K562 (cell line): ENCODE data around the gene PHACTR2. TPM values are rescaled to one million over a fixed set of nuclear protein-coding genes. Genes with fewer than 3 reads are reported as not detected.

Experiments
- CBFA2T3 ChIP-seq: fragments of 450-650 bp; IDR thresholded peaks from 2 replicates; pipeline ENCODE4 v1.6.1; 2017
- CGGBP1 ChIP-seq: fragments of 250-450 bp; sonication (Bioruptor Pico); IDR thresholded peaks from 2 replicates; pipeline ENCODE4 v1.9.0; 2021; ENCODE audit warnings: mild to moderate bottlenecking
- DDX20 ChIP-seq: fragments of 450-650 bp; IDR thresholded peaks from 2 replicates; pipeline ENCODE4 v1.6.1; 2016; ENCODE audit warnings: missing genetic modification characterization, low read depth, mild to moderate bottlenecking, missing compliant biosample characterization, moderate library complexity
- FOXO4 ChIP-seq: fragments of 450-650 bp; formaldehyde crosslinking; IDR thresholded peaks from 2 replicates; pipeline ENCODE4 v1.4.0; 2020; ENCODE audit warnings: mild to moderate bottlenecking, moderate library complexity
- GATA2 ChIP-seq: sonication (generic); formaldehyde crosslinking; IDR thresholded peaks from 2 replicates; pipeline ENCODE4 v1.4.0; 2020; ENCODE audit warnings: mild to moderate bottlenecking, missing genetic modification reagents
- GATAD2B ChIP-seq: fragments of 450-650 bp; IDR thresholded peaks from 2 replicates; pipeline ENCODE4 v1.6.1; 2017; ENCODE audit warnings: mild to moderate bottlenecking, borderline replicate concordance
- HBP1 ChIP-seq: fragments of 450-650 bp; formaldehyde crosslinking; IDR thresholded peaks from 2 replicates; pipeline ENCODE4 v1.4.0; 2022; ENCODE audit warnings: missing genetic modification characterization
- HDAC1 ChIP-seq, 2 experiments: fragments of 450-650 bp; IDR thresholded peaks; 2 replicates each; pipeline ENCODE4 v1.6.1; 2016 to 2017; ENCODE audit warnings: inconsistent platforms in 1 of 2, mild to moderate bottlenecking in 1 of 2, moderate library complexity in 1 of 2
- KAT7 ChIP-seq: sonication (generic); formaldehyde crosslinking; IDR thresholded peaks from 2 replicates; pipeline ENCODE4 v1.8.0; 2022; ENCODE audit warnings: missing genetic modification reagents, mild to moderate bottlenecking, borderline replicate concordance
- KLF16 ChIP-seq: IDR thresholded peaks from 2 replicates; pipeline ENCODE4 v1.6.1; 2016; ENCODE audit warnings: antibody characterized with exemption
- MBD1 ChIP-seq: fragments of 250-450 bp; sonication (Bioruptor Pico); IDR thresholded peaks from 2 replicates; pipeline ENCODE4 v1.8.0; 2022; ENCODE audit warnings: inconsistent platforms
- NFE2 ChIP-seq: IDR thresholded peaks from 2 replicates; pipeline ENCODE4 v1.6.1; 2014; ENCODE audit warnings: antibody characterized with exemption, low read depth
- PTRF ChIP-seq: fragments of 450-650 bp; IDR thresholded peaks from 2 replicates; pipeline ENCODE4 v1.6.1; 2016; ENCODE audit warnings: mild to moderate bottlenecking, missing genetic modification characterization, missing compliant biosample characterization
- TCFL5 ChIP-seq: fragments of 250-450 bp; sonication (Bioruptor Pico); conservative IDR thresholded peaks from 2 replicates; pipeline ENCODE4 v1.6.1; 2021; ENCODE audit warnings: mild to moderate bottlenecking, moderate library complexity, matching md5 sums
- THRB ChIP-seq: fragments of 450-650 bp; formaldehyde crosslinking; conservative IDR thresholded peaks from 2 replicates; pipeline ENCODE4 v1.4.0; 2022; ENCODE audit warnings: mild to moderate bottlenecking, missing genetic modification characterization
- ZKSCAN8 ChIP-seq: fragments of 200-800 bp; sonication (Bioruptor generic); IDR thresholded peaks from 2 replicates; pipeline ENCODE4 v1.6.1; 2016; ENCODE audit warnings: missing genetic modification characterization, missing compliant biosample characterization
- ZNF23 ChIP-seq: fragments of 250-450 bp; sonication (Bioruptor Pico); IDR thresholded peaks from 2 replicates; pipeline ENCODE4 v1.4.0; 2020; ENCODE audit warnings: mild to moderate bottlenecking
- ZNF311 ChIP-seq: fragments of 250-450 bp; sonication (Bioruptor Pico); IDR thresholded peaks from 2 replicates; pipeline ENCODE4 v1.4.0; 2020; ENCODE audit warnings: mild to moderate bottlenecking, moderate library complexity
- ZNF316 ChIP-seq: fragments of 450-650 bp; IDR thresholded peaks from 2 replicates; pipeline ENCODE4 v1.6.1; 2016
- ZNF395 ChIP-seq: fragments of 200-800 bp; sonication (Bioruptor generic); IDR thresholded peaks from 2 replicates; pipeline ENCODE4 v1.6.1; 2017; ENCODE audit warnings: missing genetic modification characterization, missing compliant biosample characterization
- polyA plus RNA-seq, 8 experiments: library from polyadenylated mRNA; depleted of rRNA in 4 of 8; stranded (reverse) in 5 of 8; unstranded in 3 of 8; fragments of >200 nt; fragmentation: Nextera tagmentation in 2 of 8; fragmentation: Illumina TruSeq in 1 of 8; extraction: Ambion mirVana in 2 of 8; extraction: Trizol in 1 of 8; gene quantifications; 2 replicates each; pipeline versions ENCODE4 v1.2.1 to v1.2.3, GENCODE V29; 2011 to 2014; ENCODE audit warnings: inconsistent platforms in 1 of 8, missing spikeins in 1 of 8
- total RNA-seq, 7 experiments: library from RNA; depleted of rRNA in 6 of 7; stranded (reverse); fragments of >200 nt in 6 of 7; fragmentation: Illumina TruSeq in 2 of 7; extraction: Trizol in 2 of 7; gene quantifications; 2 replicates each; pipeline versions ENCODE4 v1.2.1 to v1.2.3, GENCODE V29; 2011 to 2021; ENCODE audit warnings: low replicate concordance in 1 of 7

Gene PHACTR2
- total and polyA plus RNA-seq, 9 of the 15 experiments (the other 6 are each of a cell fraction or from before 2014, with no cell fraction given): 5.3 to 52.5 (median 22.9) TPM

- TF ChIP-seq FOXO4 (CRISPR knock-in tag): no peak; the same call in 1 of the 2 replicates
- peak; percentile 95 for TF ChIP-seq NFE2
- no peak for TF ChIP-seq KAT7 (CRISPR knock-in tag)
- TF ChIP-seq THRB (CRISPR knock-in tag): peak; percentile 88
- TF ChIP-seq ZNF395: peak; percentile 98
- 0 out of 2 replicates have a peak, but pooled peaks have one; percentile 40 for TF ChIP-seq GATAD2B
- peak; percentile 65 for TF ChIP-seq ZNF316
- TF ChIP-seq ZNF23 (CRISPR knock-in tag): peak; percentile 62; the same call in 1 of the 2 replicates
- TF ChIP-seq MBD1 (CRISPR knock-in tag): no peak
- peak; percentile 87 for TF ChIP-seq TCFL5 (CRISPR knock-in tag)
- no peak for TF ChIP-seq CGGBP1 (CRISPR knock-in tag)
- TF ChIP-seq ZKSCAN8 (CRISPR knock-in tag): peak; percentile 92; the same call in 1 of the 2 replicates
- TF ChIP-seq CBFA2T3: peak; percentile 81
- TF ChIP-seq PTRF (tag): peak; percentile 64; the same call in 1 of the 2 replicates
- peak; percentile 88 for TF ChIP-seq DDX20 (tag)
- peak; percentile 92 for TF ChIP-seq ZNF311 (CRISPR knock-in tag)
- TF ChIP-seq HDAC1 (IDR thresholded peaks at IDR 0.05): peak in 1 of 2 experiments; percentile 73; a peak in 3 of 4 replicates
- TF ChIP-seq KLF16: peak; percentile 76; the same call in 1 of the 2 replicates
- TF ChIP-seq GATA2 (CRISPR knock-in tag): no peak
- 0 out of 2 replicates have a peak, but pooled peaks have one; percentile 75 for TF ChIP-seq HBP1 (CRISPR knock-in tag)
These were observed 128.7 kb downstream of the PHACTR2 start (continued) for GRCh38 chr6:143806282-143807102.
